Tibial nerve (tissue), 4 donors: ENCODE data around the gene DDC. TPM values are rescaled to one million over a fixed set of nuclear protein-coding genes. Genes with fewer than 3 reads are reported as not detected.

Experiments used
- DNase-seq, 2 donors: peaks; one replicate each; pipeline ENCODE4 v3.0.0-alpha.2; 2019; ENCODE audit warnings: low spot score in 2 of 2
- H3K27ac ChIP-seq, 4 donors: fragments of 200-600 bp; sonication (generic) in 3 of 4; one replicate each; pipeline ENCODE4 v1.5.1; 2017 to 2019; ENCODE audit warnings: mild to moderate bottlenecking in 1 of 4
- H3K27me3 ChIP-seq, 2 donors: fragments of 200-600 bp; sonication (generic) in 1 of 2; one replicate each; pipeline versions ENCODE4 v1.5.1 to v1.6.0; 2017 to 2019
- H3K36me3 ChIP-seq, 3 donors: fragments of 200-600 bp; sonication (generic); one replicate each; pipeline ENCODE4 v1.5.1; 2018 to 2019
- H3K4me1 ChIP-seq, 4 donors: fragments of 200-600 bp; sonication (generic) in 3 of 4; one replicate each; pipeline ENCODE4 v1.5.1; 2017 to 2019
- H3K4me3 ChIP-seq, 4 donors: fragments of 200-600 bp; sonication (generic) in 3 of 4; one replicate each; pipeline ENCODE4 v1.5.1; 2017 to 2019; ENCODE audit warnings: mild to moderate bottlenecking in 1 of 4, moderate library complexity in 1 of 4
- H3K9me3 ChIP-seq, 4 donors: fragments of 200-600 bp; sonication (generic) in 3 of 4; one replicate each; pipeline ENCODE4 v1.5.1; 2017 to 2019
- EP300 ChIP-seq, 2 donors: sonication (generic); formaldehyde crosslinking; IDR thresholded peaks; one replicate each; pipeline ENCODE4 v1.6.1; 2017; ENCODE audit warnings: antibody characterized with exemption in 2 of 2, mild to moderate bottlenecking in 1 of 2
- POLR2A ChIP-seq, 2 donors: fragments of 450-650 bp; IDR thresholded peaks; one replicate each; pipeline ENCODE4 v1.6.1; 2017; ENCODE audit warnings: antibody characterized with exemption in 2 of 2, mild to moderate bottlenecking in 2 of 2, moderate library complexity in 2 of 2
- WGBS, 2 donors: methylation state at CpG; one replicate each; pipeline ENCODE4 v1.1.5; 2018; 5-methylcytosine and 5-hydroxymethylcytosine counted together
- total RNA-seq, 4 donors: library from RNA; depleted of rRNA; stranded (reverse); fragments of >200 nt; gene quantifications; one replicate each; pipeline ENCODE4 v1.1.0, GENCODE V29; 2016
- TF ChIP-seq, protein P1 (sequence below), 5 experiments: fragments of 200-600 bp in 3 of 5; fragments of 450-650 bp in 2 of 5; sonication (generic) in 3 of 5; IDR thresholded peaks; one replicate each; pipeline ENCODE4 v1.5.1; 2016 to 2019; ENCODE audit warnings: antibody characterized with exemption in 5 of 5, mild to moderate bottlenecking in 3 of 5, moderate library complexity in 2 of 5

The DDC gene
- total RNA-seq, 4 donors from 2014 or later = 0.66 TPM; not detected in 3

DNA sequence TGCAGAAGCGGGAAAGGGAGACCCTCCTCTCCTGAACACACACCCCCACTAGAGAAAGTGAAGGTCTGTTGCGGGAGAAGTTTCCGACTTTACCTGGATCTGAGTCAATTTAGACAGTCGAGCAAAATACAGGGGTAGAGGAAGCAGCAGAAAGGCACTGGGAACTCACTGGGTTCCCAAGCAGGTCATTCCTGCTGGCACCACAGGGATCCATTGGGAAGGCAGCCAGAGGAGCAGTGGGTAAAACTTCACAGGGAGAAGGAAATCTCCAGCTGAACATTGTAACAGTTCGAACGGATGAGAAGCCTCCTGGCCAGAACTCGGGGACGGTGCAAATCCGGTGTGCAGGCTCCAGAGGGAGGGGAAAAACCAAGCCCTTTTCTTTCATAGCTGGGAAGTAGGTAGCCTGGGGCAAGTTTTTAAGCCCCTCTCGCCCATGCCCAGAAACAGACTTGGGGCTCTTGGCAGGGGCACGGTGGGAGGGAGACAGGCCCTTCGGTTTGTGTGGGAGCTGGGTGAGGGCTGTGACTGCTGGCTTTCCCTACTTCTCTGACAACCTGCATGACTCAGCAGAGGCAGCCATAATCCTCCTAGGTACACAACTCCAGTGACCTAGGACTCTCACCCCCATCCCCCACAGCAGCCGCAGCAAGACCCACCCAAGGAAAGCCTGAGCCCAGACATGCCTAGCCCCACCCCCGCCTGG, 51.9 kb downstream of the DDC start:
- DNase-seq = no peak

DNA sequence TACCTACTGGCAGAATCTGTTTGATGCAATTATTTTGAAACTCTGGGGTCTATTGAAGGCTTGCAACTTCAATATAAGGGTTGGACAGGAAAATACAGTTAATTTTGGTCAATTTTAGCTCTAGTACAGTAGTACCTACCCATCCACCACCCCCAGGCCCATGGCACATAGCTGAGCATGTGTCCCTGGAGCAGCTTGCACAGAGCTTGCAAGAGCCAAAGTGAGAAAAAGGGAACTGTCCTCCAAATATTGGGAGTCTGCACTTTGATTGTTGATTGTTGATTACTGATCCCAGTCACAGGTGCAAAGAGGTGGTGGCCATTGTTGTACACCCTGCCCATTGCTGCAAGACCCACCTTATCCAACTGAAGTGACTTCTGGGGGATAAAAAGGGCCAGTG, 52.8 kb downstream of the DDC start:
- Histone ChIP-seq H3K4me3 (no peak overlapping the region), H3K36me3 (no peaks in the 10 kb centered on the region), H3K27me3 (no peaks in the 10 kb centered on the region), H3K4me1 (no peaks in the 10 kb centered on the region), H3K27ac (no peak overlapping the region), H3K9me3 (no peaks in the 10 kb centered on the region)
- TF ChIP-seq, protein P1, sequence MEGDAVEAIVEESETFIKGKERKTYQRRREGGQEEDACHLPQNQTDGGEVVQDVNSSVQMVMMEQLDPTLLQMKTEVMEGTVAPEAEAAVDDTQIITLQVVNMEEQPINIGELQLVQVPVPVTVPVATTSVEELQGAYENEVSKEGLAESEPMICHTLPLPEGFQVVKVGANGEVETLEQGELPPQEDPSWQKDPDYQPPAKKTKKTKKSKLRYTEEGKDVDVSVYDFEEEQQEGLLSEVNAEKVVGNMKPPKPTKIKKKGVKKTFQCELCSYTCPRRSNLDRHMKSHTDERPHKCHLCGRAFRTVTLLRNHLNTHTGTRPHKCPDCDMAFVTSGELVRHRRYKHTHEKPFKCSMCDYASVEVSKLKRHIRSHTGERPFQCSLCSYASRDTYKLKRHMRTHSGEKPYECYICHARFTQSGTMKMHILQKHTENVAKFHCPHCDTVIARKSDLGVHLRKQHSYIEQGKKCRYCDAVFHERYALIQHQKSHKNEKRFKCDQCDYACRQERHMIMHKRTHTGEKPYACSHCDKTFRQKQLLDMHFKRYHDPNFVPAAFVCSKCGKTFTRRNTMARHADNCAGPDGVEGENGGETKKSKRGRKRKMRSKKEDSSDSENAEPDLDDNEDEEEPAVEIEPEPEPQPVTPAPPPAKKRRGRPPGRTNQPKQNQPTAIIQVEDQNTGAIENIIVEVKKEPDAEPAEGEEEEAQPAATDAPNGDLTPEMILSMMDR (IDR thresholded peaks at IDR 0.05) = no peak
- TF ChIP-seq EP300 (IDR thresholded peaks at IDR 0.05) (no peak), POLR2A (IDR thresholded peaks at IDR 0.05) (no peak)
- DNase-seq = no peak

More for the DNA sequence above, 51.9 kb downstream of the DDC start:
- Histone ChIP-seq H3K27me3 (no peaks in the 10 kb centered on the region), H3K36me3 (no peaks in the 10 kb centered on the region), H3K4me1 (no peaks in the 10 kb centered on the region), H3K27ac (no peak overlapping the region), H3K4me3 (no peak overlapping the region), H3K9me3 (peaks cover 0 to 5% (median 0%) of the 10 kb centered on the region in 4 donors)
- WGBS, 2 donors = 66 to 84% methylated on average over 13 of the region's 14 CpGs
- TF ChIP-seq EP300 (IDR thresholded peaks at IDR 0.05) (no peak), POLR2A (IDR thresholded peaks at IDR 0.05) (no peak)
- TF ChIP-seq, protein P1 (IDR thresholded peaks at IDR 0.05) = no peak

DNA sequence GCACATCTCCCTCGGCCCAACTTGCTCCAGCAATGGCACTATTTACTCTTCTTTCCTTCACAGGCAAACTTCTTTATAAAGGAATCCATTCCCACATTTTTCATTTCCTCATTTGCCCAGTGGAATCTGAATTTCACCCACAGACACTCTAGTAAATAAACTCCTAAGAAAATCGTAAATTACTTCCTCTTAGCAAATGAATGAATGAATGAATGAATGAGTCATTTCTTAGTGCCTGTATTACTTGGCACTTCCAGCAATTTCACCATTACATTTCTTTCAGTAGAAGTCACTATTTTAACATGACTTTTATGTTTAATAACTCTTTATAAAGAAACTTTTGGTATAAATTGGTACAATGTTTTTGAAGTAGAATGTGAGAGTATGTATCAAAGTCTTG, 55.7 kb downstream of the DDC start:
- Histone ChIP-seq H3K36me3 (no peaks in the 10 kb centered on the region), H3K4me3 (no peak overlapping the region), H3K9me3 (no peaks in the 10 kb centered on the region), H3K27ac (no peak overlapping the region), H3K4me1 (no peaks in the 10 kb centered on the region), H3K27me3 (no peaks in the 10 kb centered on the region)
- DNase-seq = no peak
- WGBS, 2 donors = 79 to 85% methylated on average over 2 of the region's 2 CpGs
- TF ChIP-seq POLR2A (IDR thresholded peaks at IDR 0.05) = no peak
- TF ChIP-seq, protein P1 (IDR thresholded peaks at IDR 0.05) = no peak
- TF ChIP-seq EP300 (IDR thresholded peaks at IDR 0.05) = no peak

DNA sequence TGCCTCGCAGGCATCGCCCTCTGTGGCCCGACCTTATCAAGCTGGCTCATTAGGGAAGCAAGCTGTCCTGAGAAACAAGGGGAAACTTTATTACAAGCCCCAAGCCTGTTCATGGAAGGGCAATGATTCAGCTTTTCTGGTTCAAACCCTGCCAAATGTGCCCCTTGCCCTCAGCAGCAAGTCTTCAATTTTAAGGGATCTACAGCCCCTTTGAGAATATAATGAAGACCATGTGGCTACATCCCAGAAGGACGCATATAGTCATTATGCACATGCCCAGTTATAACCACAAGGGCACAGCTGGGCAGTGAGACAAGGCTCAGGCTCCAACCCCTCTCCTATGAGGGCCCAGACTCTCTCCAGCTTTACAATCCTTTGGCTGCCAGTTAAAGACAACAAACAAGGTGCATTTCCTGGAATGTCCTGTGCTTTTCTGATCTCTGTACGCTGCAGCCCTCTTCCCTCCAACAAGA, 56.7 kb downstream of the DDC start:
- no peaks in the 10 kb centered on the region for H3K4me1 ChIP-seq
- no peak overlapping the region for H3K27ac ChIP-seq
- WGBS, 2 donors = 40 to 47% methylated on average over 5 of the region's 5 CpGs
- TF ChIP-seq POLR2A (IDR thresholded peaks at IDR 0.05) (no peak), EP300 (IDR thresholded peaks at IDR 0.05) (no peak)
- TF ChIP-seq, protein P1 (IDR thresholded peaks at IDR 0.05) = no peak
- no peaks in the 10 kb centered on the region for H3K27me3 ChIP-seq
- no peak for DNase-seq
- H3K4me3 ChIP-seq = no peak overlapping the region
- no peaks in the 10 kb centered on the region for H3K9me3 ChIP-seq
- no peaks in the 10 kb centered on the region for H3K36me3 ChIP-seq

DNA sequence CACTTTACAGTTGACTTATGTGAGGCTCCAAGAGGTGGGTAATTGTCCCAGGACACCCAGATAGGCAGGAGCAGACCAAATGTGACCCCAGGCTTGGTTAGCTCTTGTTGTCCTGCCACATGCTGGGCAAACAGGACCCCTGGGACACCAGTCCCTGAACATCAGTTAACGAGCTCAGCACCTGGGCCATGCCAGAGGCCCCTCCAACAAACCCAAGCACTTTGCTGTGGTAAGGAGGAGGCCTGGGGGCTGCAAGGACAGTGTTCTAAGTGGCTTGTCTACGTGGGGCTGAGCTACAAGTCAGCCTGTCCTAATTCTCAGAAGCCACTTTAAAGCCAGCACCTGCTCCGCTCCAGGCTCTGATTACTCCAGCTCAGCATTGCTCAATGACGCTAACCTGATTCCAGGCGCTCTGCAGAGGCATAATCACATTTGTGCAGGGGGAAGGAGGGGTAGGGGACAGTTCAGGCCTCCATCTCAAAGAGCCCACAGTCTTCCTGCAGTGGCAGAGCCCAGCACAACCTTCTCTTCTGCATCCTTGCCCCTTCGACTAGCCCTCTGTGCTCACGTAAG, 57.2 kb downstream of the DDC start:
- DNase-seq = no peak
- peaks cover 0 to under 1% (median 0%) of the 10 kb centered on the region in 4 donors for H3K4me1 ChIP-seq
- H3K9me3 ChIP-seq = no peaks in the 10 kb centered on the region
- H3K27ac ChIP-seq = no peak overlapping the region
- 40 to 42% methylated on average over 6 to 7 of the region's 7 CpGs for WGBS, 2 donors
- no peak overlapping the region for H3K4me3 ChIP-seq
- no peaks in the 10 kb centered on the region for H3K36me3 ChIP-seq
- H3K27me3 ChIP-seq = no peaks in the 10 kb centered on the region
- TF ChIP-seq POLR2A (IDR thresholded peaks at IDR 0.05) (no peak), EP300 (IDR thresholded peaks at IDR 0.05) (no peak)
- TF ChIP-seq, protein P1 (IDR thresholded peaks at IDR 0.05) = no peak
